Astrocyte (in vitro differentiated cells and primary cell): ENCODE measurements around the gene DPM3. TPM values are rescaled to one million over a fixed set of nuclear protein-coding genes. Genes with fewer than 3 reads are reported as not detected.

Experiments
- DNase-seq: peaks from one replicate; pipeline ENCODE4 v3.0.0-alpha.2; 2010; ENCODE audit warnings: low read depth
- FAIRE-seq: peaks from 2 replicates; lab custom pipeline; 2011; peaks lifted over from hg19 to GRCh38; lab: Jason Lieb, UNC
- H2AFZ ChIP-seq: 2 replicates; pipeline ENCODE4 v1.6.0; 2012; ENCODE audit warnings: low read depth, low read length, inconsistent platforms
- H3K27ac ChIP-seq: 2 replicates; pipeline ENCODE4 v1.5.1; 2011; ENCODE audit warnings: low read depth, low read length, inconsistent platforms
- H3K27me3 ChIP-seq: 2 replicates; pipeline ENCODE4 v1.6.0; 2011; ENCODE audit warnings: low read length, inconsistent platforms; ENCODE audit not compliant: insufficient read depth
- H3K36me3 ChIP-seq: 2 replicates; pipeline ENCODE4 v1.5.1; 2011; ENCODE audit warnings: low read length, inconsistent platforms; ENCODE audit not compliant: insufficient read depth
- H3K4me1 ChIP-seq: 2 replicates; pipeline ENCODE4 v1.5.1; 2011; ENCODE audit warnings: low read length, inconsistent platforms; ENCODE audit not compliant: insufficient read depth
- H3K4me2 ChIP-seq: 2 replicates; pipeline ENCODE4 v1.6.0; 2012; ENCODE audit warnings: low read length, inconsistent platforms
- H3K4me3 ChIP-seq: 2 replicates; pipeline ENCODE4 v1.5.1; 2011; ENCODE audit warnings: low read depth, mild to moderate bottlenecking, low read length, inconsistent platforms; ENCODE audit not compliant: insufficient read depth
- H3K79me2 ChIP-seq: 2 replicates; pipeline ENCODE4 v1.6.0; 2012; ENCODE audit warnings: mild to moderate bottlenecking, low read length, inconsistent platforms; ENCODE audit not compliant: insufficient read depth
- H3K9ac ChIP-seq: 2 replicates; pipeline ENCODE4 v1.6.0; 2012; ENCODE audit warnings: mild to moderate bottlenecking, low read length, inconsistent platforms
- H3K9me3 ChIP-seq: 2 replicates; pipeline ENCODE4 v1.5.1; 2012; ENCODE audit warnings: low read depth, mild to moderate bottlenecking, low read length, inconsistent platforms; ENCODE audit not compliant: insufficient read depth
- H4K20me1 ChIP-seq: 2 replicates; pipeline ENCODE4 v1.6.0; 2012; ENCODE audit warnings: low read length, inconsistent platforms; ENCODE audit not compliant: insufficient read depth
- H3K27ac Mint-ChIP-seq: one replicate; pipeline ENCODE4 v1.8.0; 2021; ENCODE audit warnings: mild to moderate bottlenecking, mixed read lengths; ENCODE audit not compliant: unreplicated experiment
- H3K27me3 Mint-ChIP-seq: one replicate; pipeline ENCODE4 v1.8.0; 2021; ENCODE audit warnings: low read depth, mixed read lengths; ENCODE audit not compliant: unreplicated experiment
- H3K36me3 Mint-ChIP-seq: one replicate; pipeline ENCODE4 v1.8.0; 2021; ENCODE audit warnings: low read depth, mixed read lengths; ENCODE audit not compliant: unreplicated experiment
- H3K4me1 Mint-ChIP-seq: one replicate; pipeline ENCODE4 v1.8.0; 2021; ENCODE audit warnings: low read depth, mixed read lengths; ENCODE audit not compliant: unreplicated experiment
- H3K4me3 Mint-ChIP-seq: one replicate; pipeline ENCODE4 v1.8.0; 2021; ENCODE audit warnings: mild to moderate bottlenecking, moderate library complexity, mixed read lengths; ENCODE audit not compliant: unreplicated experiment
- H3K9me3 Mint-ChIP-seq: one replicate; pipeline ENCODE4 v1.8.0; 2021; ENCODE audit warnings: mild to moderate bottlenecking, mixed read lengths; ENCODE audit not compliant: unreplicated experiment
- CTCF ChIP-seq: IDR thresholded peaks from 2 replicates; pipeline ENCODE4 v1.5.1; 2011; ENCODE audit warnings: low read depth, mild to moderate bottlenecking, inconsistent platforms, low read length, moderate library complexity; ENCODE audit not compliant: insufficient read depth
- EZH2 ChIP-seq: IDR thresholded peaks from 2 replicates; pipeline ENCODE4 v1.6.1; 2012; ENCODE audit warnings: mild to moderate bottlenecking, low read length, inconsistent platforms; ENCODE audit not compliant: insufficient read depth
- total RNA-seq: library from RNA; stranded (reverse); gene quantifications from 2 replicates; pipeline ENCODE4 v1.2.1, GENCODE V29; 2021

DPM3 gene
- total RNA-seq, 1 donor from 2014 or later, result 31.0 TPM

GRCh38 chr1:155179112-155180031 lies 39.0 kb upstream of the DPM3 start:
- Histone ChIP-seq H3K27me3 (no peaks in the 10 kb centered on the region), H3K4me2 (no peak overlapping the region), H2AFZ (no peak overlapping the region), H3K9me3 (no peaks in the 10 kb centered on the region), H3K4me3 (no peak overlapping the region), H3K79me2 (peaks cover 7% of the 10 kb centered on the region), H4K20me1 (peaks cover 16% of the 10 kb centered on the region), H3K4me1 (peaks cover 7% of the 10 kb centered on the region), H3K9ac (no peak overlapping the region), H3K36me3 (peaks cover 8% of the 10 kb centered on the region), H3K27ac (no peak overlapping the region)
- Mint-ChIP-seq H3K4me1 (peaks cover 13% of the 10 kb centered on the region), H3K36me3 (peaks cover 12% of the 10 kb centered on the region), H3K4me3 (no peak overlapping the region), H3K27ac (no peak overlapping the region), H3K27me3 (no peaks in the 10 kb centered on the region), H3K9me3 (no peaks in the 10 kb centered on the region)
- FAIRE-seq (no peak), DNase-seq (no peak)
- no peak for TF ChIP-seq CTCF
- no peak for TF ChIP-seq EZH2

- Histone ChIP-seq H3K79me2 (peaks cover 11% of the 10 kb centered on the region), H3K4me3 (no peak overlapping the region), H3K4me2 (no peak overlapping the region), H3K4me1 (peaks cover 11% of the 10 kb centered on the region), H3K9ac (no peak overlapping the region), H3K27ac (no peak overlapping the region), H2AFZ (no peak overlapping the region), H3K36me3 (peaks cover 5% of the 10 kb centered on the region), H4K20me1 (peaks cover 16% of the 10 kb centered on the region), H3K27me3 (no peaks in the 10 kb centered on the region), H3K9me3 (no peaks in the 10 kb centered on the region)
- no peak for TF ChIP-seq EZH2
- TF ChIP-seq CTCF, result no peak
- H3K27me3 Mint-ChIP-seq, result no peaks in the 10 kb centered on the region
- DNase-seq, result no peak
- peaks cover 11% of the 10 kb centered on the region for H3K36me3 Mint-ChIP-seq
- no peak for FAIRE-seq
- H3K27ac Mint-ChIP-seq, result no peak overlapping the region
- H3K9me3 Mint-ChIP-seq, result no peaks in the 10 kb centered on the region
- peaks cover 13% of the 10 kb centered on the region for H3K4me1 Mint-ChIP-seq
- H3K4me3 Mint-ChIP-seq, result no peak overlapping the region
Measured at GRCh38 chr1:155178441-155179111, 38.2 kb upstream of the DPM3 start.
